HG02623 (cell line): ENCODE results near the gene MYH6.
"Not testable (repeated sequence)": the region's sequence is repeated elsewhere in the genome, so short reads cannot be mapped to it uniquely, and the experiment has no call there.

Experiments used
- ATAC-seq: cut with Tn5 transposase; IDR thresholded peaks from one replicate; pipeline ENCODE4 v1.9.1; 2021; ENCODE audit warnings: moderate library complexity; ENCODE audit not compliant: unreplicated experiment

Gene MYH6

DNA sequence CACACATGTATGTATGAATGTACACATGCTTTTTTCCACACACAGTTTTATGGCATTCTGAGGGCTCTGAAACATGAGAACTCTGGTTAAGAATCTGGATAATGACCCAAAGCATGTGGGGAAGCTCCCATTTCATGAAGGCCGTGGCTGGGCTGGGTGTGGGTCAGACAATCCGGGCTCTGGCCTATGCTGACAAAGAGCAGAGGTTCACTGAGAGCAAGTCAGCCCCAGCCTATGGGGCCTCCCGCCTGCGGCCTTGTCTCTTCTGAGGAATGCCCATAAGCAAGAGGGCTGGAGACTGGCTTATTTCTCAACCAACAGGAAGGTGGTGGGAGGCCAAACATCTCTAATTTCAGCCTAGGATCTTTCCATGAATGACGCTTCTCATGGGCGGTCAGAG, 8.5 kb downstream of the MYH6 start:
- no peak for ATAC-seq

DNA sequence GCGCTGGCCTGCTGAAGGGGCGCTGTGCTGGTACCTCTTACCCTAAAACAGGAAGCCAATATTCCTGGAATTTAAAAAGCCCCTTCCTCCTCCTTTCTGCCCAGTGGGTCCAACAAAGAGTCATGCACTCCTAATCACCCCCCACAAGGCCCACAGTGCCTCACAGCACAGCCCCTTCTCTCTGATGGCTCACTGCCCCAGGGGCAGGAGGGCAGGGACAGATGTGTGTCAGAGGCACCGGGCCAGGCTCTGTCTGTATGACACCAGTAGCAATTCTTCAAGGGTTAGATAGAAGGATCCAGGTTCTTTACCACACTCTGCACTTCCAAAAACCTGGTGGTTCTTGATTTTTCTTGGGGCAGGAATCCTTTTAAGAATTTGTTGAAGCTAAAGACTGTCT, 8.9 kb downstream of the MYH6 start:
- no peak for ATAC-seq

DNA sequence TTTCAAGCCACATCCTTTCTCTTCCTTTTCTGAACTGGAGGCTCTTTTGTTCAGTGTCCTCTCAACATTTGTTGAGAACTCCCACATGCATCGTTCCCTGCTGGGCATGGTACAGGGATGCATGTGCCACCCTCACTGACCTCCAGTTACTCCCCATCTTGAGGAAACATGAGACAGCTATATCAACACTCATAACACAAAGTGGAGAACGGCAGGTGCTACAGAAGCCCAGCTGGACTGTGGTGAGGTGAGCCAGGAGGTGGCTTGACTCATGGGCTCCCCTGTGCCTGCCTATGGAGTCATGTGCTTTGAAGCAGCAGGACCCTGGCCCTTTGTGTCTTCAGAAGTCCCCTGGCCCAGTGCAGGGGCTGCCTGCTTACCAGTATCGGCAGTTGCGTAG, 9.7 kb downstream of the MYH6 start:
- ATAC-seq: no peak

DNA sequence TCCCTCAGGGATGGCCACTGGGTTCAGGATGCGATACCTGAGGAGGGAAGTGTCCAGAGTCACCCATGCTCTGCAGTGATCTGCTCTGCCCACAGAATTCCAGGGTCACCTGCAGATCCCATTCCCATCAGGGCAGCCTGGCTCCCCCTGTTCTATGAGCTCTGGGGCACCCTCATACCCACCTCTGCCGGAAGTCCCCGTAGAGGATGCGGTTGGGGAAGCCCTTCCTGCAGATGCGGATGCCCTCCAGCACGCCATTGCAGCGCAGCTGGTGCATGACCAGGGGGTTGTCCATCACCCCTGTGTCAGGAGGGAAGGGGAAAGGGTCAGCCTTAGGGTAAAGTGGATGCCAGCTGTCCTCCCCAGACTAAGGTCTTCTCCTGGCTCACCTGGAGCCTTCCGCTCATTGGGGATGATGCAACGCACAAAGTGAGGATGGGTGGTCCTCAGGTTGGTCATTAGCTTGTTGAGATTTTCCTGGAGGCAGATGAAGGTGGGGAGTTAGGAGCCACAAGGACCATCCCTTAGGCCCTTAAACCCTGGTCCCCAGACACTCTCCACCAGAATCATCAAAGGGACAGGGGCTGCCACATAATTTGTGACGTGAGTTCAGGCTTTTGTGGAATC, 11.2 kb downstream of the MYH6 start:
- no peak for ATAC-seq

DNA sequence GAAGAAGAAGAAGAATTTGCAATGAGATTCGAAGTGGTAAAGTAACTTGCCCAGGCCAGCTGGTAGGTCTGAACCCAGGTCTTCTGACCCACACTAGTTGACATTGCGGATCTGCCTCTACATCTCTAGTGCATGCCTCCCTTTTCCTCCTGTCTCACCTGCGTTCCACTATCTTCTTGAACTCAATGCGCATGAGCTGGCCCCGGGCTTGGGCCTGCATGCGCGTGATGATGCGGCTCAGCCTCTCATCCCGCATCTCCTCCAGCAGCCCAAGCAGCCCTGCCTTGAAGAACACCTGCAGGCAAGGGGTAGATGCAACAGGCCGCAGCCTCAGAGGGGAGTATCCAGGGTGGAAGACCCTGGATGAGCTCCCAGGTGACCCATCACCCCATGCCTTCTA, 11.9 kb downstream of the MYH6 start:
- no peak for ATAC-seq

DNA sequence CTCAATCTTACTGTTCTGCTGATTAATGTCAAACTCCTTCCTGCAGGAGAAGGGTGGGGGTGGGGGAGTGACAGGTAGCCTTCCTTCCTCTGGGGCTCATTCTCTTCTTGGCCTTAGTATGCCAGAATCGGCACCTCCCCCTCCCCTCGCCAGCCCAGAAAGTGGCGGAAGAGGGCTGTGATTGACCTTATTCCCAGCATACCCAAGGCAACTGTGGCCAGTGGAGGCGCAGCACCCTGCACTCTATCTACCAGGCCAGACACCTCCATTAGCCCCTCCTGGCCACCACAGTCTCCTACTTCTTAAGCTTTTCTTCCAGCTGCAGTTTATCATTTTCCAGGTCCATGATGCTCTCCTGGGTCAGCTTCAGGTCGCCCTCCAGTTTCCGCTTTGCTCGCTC, 15.5 kb downstream of the MYH6 start:
- no peak for ATAC-seq

DNA sequence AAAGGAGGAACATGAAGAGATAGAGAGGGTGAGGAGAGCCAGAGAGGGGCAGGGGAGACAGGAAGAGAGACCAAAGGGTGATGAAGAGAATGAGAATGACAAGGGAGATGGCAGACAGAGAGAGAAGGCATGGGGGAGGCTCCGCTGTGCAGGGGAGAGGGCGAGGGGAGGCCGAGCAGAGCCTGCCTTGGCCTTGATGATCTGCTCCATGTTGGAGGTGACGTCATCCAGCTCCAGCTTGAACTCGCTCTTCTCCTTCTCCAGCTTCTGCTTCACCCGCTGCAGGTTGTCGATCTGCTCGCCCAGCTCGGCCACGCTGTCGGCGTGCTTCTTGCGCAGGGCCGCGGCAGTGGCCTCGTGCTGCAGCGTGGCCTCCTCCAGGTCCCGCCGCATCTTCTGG, 18.2 kb downstream of the MYH6 start:
- ATAC-seq: not testable (repeated sequence)

DNA sequence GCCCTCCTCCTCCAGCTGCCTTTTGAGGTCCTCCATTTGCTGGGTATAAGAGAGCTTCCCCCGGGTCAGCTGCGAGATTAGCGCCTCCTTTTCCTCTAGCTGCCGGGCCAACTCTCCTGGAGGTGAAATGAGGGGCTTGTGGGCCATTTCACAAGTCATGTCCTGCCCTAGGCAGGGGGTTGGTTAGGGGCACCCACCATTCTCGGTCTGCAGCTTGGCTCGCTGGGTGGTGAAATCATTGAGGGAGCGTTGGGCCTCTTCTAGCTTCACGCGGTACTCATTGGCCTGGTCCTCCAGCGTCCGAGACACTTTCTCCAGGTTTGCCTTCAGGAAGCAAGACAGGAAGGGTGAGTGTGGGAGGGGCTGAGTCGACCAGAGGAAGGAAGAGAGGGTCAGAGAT, 18.7 kb downstream of the MYH6 start:
- no peak for ATAC-seq

DNA sequence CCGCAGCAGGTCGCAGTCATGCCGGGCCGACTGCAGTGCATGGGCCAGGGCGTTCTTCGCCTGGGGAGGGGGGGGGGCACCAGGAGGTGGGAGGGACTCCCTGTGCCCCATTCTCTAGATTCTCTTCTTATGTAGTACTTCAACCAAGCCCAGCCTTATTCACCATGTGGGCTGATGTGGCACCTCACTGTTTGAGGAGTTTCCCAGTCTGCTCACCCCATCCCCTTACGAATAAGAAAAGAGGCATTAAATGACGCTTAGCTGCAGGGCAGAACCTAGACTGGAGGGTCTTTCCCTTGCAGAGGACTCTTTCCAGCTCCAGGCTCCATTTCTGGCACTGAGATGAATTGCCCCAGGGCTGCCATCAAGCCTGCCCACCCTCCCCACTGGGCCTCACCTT, 19.1 kb downstream of the MYH6 start:
- no peak for ATAC-seq

DNA sequence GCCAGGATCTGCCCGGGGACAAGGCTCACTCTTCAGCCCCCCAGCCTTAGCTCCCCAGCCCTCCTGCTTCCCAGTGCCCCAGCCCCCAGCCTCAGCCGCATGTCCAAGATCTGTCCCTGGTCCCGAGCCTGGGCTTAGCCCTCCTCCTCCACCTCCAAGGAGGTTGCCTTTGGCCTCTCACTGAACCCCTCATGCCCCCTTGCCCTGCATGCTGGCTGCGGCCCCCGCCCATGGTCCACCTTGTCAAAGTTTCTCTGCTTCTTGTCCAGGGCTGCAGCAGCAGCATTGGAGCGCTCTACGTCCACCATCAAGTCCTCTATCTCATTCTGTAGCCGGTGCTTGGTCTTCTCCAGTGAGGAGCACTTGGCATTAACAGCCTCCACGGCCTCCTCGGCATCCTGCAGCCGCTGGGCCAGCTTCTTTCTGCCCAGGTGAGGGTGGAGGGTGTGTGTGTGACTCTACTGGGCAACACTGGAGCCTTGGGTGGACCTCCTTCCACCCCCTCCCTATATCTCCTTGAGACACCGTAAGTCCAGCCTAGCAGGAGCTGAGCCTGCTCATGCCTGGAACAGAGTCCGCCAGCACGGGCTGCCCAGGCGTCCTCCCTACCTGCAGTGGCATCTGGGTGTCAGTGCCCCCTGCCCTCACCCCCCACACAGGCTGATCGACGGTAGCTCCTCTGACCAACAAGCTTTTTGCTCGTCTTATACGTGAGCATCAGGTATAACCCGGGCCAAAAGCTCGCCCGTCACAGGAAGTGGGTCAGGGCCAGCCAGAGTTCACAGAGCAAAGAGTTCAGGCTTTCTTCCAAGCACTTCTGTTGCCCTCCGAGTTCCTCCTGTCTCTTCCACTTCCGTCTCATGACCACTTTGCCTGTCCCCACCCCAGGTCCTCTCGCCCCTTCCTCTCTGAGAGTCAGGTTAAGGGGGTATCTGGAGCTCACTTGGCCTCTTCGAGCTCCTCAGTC, 19.9 kb downstream of the MYH6 start:
- no peak for ATAC-seq

DNA sequence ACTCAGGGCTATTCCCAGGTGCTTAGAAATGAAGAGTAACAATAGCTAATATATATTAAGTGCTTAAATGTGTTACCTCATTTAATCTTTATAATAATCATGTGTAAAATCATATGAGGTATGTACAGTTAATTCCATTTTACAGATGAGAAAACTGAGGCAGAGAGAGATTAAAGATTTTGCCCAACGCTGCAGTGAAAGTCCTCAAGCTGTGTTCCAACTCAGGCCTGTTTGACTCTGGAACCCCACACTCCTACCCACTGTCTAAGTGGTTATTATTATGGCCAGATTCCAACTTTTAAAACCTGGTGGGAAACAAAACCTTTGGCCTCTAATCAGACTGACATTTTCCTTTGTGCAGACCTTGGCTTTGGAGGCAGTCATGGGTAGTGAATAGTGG, 21.1 kb downstream of the MYH6 start:
- ATAC-seq: no peak

DNA sequence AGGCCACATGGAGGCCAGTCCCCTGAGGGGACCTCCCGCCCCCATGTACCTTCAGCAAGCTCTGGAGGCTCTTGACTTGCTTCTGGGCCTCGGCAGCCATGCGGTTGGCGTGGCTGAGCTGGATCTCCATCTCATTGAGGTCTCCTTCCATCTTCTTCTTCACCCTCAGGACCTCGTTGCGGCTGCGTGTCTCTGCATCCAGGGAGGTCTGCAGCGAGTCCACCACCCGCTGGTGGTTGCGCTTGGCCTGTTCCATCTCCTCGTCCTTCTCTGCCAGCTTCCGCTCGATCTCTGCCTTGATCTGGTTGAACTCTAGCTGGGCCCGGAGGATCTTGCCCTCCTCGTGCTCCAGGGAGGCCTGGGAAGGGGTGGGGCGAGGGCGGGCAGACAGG, 21.8 kb downstream of the MYH6 start:
- ATAC-seq: not testable (repeated sequence)

DNA sequence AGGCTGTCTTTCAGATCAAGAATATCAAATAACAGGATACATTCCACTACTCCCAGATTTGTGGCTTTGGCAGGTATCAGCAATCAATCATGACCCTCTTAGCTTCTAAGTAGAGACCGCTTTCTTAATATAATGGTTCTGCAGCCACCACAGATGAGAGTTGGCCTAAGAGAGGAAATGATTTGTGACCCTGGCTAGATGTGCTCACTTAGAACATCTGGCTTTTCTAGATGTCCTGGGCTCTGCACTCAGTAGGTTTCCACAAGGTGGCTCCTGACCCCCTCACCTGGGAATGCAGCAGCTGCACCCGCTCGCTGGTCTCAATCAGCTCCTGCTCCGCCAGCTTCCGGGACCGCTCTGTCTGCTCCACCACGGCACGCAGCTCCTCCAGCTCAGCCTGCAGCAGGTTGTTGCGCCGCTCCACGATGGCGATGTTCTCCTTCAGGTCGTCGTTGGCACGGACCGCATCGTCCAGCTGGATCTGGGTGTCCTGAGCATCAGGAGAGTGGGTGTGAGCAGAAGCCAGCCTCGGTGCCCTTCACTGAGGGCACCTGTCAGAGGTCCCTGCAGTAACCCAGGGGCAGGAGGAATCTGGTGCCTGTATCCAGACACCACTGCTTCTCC, 22.3 kb downstream of the MYH6 start:
- ATAC-seq: no peak

DNA sequence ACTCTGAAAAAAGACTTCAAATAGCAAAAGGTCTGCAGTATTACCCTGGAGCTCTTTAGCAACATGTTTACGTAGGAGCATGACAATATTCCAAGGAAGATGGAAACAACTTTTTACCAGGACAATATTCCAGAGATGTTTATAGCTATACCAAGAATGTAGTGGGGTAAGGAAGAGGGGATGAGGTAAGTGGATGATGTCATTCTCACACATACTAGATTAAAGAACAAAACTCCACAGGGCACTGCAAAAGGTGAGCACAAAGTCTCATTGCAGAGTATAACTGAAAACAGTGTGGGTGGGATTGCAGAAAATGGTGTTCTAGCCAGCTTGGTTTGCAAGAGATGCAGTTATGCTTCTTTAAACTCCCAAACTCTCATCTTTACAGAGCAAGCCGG, 22.8 kb downstream of the MYH6 start:
- no peak for ATAC-seq

DNA sequence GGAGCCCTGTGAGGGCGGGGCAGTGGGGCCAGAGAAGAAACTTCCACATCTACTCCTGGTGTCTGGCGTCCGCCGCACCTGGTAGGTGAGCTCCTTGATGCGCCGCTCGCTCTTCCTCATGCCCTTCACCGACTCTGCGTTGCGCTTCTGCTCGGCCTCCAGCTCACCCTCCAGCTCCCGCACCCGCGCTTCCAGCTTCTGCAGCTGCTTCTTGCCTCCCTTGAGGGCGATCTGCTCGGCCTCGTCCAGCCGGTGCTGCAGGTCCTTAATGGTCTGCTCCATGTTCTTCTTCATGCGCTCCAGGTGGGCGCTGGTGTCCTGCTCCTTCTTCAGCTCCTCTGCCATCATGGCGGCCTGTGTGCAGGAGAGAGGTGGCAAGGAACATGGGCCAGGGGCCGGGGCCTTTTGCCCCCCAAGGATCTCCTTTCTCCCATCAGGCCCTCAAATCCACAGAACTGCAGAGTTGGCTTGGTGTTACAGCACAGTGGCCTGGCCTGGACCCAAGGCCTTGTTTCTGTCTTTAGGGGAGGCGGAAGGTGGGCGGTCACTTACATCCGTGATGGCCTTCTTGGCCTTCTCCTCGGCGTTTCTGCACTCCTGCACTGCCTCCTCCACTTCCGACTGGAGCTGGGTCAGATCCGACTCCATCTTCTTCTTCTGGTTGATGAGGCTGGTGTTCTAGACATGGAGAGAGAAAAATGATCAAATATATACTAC, 23.6 kb downstream of the MYH6 start:
- ATAC-seq: no peak

DNA sequence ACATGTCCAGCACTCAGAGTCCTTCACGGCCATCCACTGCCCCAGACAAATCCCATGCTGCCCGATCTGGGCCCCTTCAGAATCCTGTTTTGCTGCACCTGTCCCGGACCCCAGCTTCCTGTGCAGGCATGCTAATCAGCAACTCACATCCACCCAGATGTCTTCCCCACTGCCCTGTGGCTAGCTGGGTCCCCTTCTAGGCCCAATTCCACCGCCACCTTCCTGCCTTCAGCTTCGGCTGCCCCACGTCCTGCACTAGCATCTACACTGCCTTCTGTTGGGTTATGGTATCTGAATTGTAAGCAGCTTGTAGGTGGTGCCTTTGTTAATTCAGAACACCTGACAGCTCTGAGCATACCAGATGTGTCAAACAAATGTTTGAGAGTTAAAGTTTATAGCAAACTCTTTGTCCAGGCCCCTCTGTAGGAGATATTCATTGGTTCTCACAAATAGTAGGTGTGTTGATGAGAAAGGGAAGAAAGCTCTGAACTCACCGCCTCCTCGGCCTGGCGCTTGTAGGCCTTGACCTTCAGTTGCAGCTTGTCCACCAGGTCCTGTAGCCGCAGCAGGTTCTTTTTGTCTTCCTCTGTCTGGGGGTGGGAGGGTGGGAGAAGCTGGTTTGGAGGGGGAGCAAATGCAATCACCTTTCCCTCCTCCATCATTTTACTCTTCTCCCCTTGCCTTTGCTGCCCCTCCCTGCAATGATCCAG, 25.2 kb downstream of the MYH6 start:
- ATAC-seq: no peak

DNA sequence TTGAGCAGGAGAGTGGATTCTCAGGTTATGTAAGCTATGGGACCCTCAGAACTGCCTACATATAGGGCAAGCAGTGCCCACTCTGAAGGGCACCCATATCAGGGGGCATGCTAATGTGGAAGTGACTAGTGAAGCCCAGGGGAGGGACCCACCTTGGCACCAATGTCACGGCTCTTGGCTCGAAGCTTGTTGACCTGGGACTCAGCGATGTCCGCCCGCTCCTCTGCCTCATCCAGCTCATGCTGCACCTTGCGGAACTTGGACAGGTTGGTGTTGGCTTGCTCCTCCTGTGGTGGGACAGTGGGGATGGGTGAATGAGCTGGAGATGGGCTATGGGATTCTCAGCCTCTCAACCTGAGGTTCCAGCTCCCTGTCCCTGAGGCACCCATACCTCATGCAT, 25.8 kb downstream of the MYH6 start:
- no peak for ATAC-seq

DNA sequence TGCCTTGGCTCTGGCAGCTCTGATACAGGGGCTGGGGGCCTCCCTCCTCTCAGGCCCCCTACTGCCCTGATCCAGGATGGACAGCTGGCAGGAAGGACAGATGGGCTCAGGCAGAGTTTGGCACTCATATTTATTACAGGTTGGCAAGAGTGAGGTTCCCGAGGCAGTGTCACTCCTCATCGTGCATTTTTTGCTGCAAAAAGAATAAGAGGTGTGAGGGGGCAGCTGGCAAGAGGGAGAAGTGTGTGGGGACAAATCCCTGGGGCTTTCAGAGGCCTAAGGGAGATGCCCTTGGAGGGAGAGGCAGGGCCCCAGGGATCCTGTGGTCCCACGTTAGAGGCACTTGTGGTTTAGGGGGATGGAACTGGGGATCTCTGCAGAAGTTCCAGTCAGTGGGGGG, 26.2 kb downstream of the MYH6 start:
- ATAC-seq: no peak

DNA sequence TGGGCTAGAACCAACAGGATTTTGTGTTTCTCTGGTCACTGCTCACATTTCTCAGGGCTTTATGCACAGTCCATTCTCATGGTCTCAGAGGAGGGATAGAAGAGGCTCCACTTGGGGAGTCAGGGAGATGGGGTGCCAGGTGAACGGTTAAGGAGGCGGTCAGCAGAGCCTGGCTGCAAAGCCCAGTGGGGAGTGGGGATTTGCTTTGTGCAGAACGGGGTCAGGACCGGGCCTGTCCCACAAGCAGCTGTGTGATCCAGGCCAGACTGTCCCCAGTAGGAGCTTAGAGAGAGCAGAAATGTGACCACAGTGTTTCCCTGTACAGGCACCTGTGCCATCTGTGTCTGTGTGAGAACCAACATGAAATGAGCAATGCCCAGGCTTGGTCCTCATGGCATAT, 27.1 kb downstream of the MYH6 start:
- ATAC-seq: no peak

DNA sequence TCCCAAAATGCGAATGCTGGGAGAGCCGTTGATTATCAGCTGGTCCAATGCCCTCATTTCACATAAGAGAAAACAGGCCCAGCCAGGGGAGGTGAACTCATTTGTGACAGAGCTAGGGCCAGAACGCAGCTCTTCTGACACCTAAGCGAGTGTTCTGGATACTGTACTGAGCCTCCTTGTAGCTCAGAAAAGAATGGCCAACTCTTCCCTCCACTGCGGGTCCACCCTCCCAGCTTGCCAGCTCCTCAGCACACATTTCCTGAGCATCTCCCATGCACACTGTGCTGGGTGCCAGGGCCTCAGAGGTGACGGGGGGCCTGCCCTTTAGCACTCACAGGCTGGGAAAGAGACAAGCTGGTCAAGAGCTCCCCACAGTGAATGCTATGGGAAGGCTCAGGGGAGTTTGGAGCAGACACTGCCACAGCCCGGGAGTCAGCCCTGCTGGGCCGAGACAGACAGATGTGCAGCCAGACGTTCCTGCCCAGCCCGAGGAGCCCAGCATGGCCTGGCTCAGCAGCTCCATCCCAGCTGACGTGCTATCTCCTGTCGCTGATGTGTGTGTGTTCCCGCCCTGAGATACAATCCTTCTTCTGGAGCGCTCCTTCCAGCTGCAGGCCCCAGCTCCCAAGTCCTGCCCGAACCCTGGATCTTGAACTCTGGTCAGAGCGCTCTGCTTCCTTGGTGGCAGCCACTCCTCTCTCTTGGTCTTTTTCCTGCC, 27.7 kb downstream of the MYH6 start:
- ATAC-seq: no peak
